NCI-H2029 treated with DMSO at 0.1 percent for 48 hours (cell line): ENCODE data around the gene MIOX.

ENCODE experiments used
- DNase-seq: peaks from one replicate; lab custom pipeline; 2025; lab: John Stamatoyannopoulos, UW

Gene MIOX

GRCh38 chr22:50490531-50491308, 4.1 kb downstream of the MIOX start:
- DNase-seq: no peak

- no peak for DNase-seq
Observed at GRCh38 chr22:50497093-50497492, 10.4 kb downstream of the MIOX start.

- DNase-seq: peak; percentile 29
Observed at GRCh38 chr22:50498322-50498890, 11.7 kb downstream of the MIOX start.

GRCh38 chr22:50500452-50500851, 13.8 kb downstream of the MIOX start:
- DNase-seq: no peak

- DNase-seq: no peak
Observed at GRCh38 chr22:50502096-50502495, 15.4 kb downstream of the MIOX start.

GRCh38 chr22:50502628-50503474, 16.2 kb downstream of the MIOX start:
- DNase-seq: no peak

- no peak for DNase-seq
Observed at GRCh38 chr22:50503475-50504145, 17.0 kb downstream of the MIOX start.

- DNase-seq: no peak
Observed at GRCh38 chr22:50504369-50505211, 17.9 kb downstream of the MIOX start.

GRCh38 chr22:50505276-50505775, 18.7 kb downstream of the MIOX start:
- DNase-seq: no peak

GRCh38 chr22:50505776-50506610, 19.3 kb downstream of the MIOX start:
- DNase-seq: no peak

GRCh38 chr22:50506611-50507420, 20.2 kb downstream of the MIOX start:
- DNase-seq: no peak

GRCh38 chr22:50507421-50507990, 20.8 kb downstream of the MIOX start, which contains the start of gene LMF2:
Gene LMF2 (minus strand): TSS chr22:50507702. CDS start chr22:50507675, 27 bp downstream.
- DNase-seq: no peak

- peak; percentile 37 for DNase-seq
Observed at GRCh38 chr22:50507991-50508884, 21.6 kb downstream of the MIOX start, which contains the start of gene NCAPH2. Gene NCAPH2 (plus strand): TSS chr22:50508224. CDS start chr22:50508338, 114 bp downstream.

GRCh38 chr22:50508897-50509296, 22.2 kb downstream of the MIOX start:
- DNase-seq: no peak

- DNase-seq: no peak
Observed at GRCh38 chr22:50513175-50513574, 26.5 kb downstream of the MIOX start.

- no peak for DNase-seq
Observed at GRCh38 chr22:50516068-50516467, 29.4 kb downstream of the MIOX start.

- DNase-seq: no peak
Observed at GRCh38 chr22:50516891-50517290, 30.2 kb downstream of the MIOX start.
